Measurements from ENCODE around the gene TMEM205.

DNA sequence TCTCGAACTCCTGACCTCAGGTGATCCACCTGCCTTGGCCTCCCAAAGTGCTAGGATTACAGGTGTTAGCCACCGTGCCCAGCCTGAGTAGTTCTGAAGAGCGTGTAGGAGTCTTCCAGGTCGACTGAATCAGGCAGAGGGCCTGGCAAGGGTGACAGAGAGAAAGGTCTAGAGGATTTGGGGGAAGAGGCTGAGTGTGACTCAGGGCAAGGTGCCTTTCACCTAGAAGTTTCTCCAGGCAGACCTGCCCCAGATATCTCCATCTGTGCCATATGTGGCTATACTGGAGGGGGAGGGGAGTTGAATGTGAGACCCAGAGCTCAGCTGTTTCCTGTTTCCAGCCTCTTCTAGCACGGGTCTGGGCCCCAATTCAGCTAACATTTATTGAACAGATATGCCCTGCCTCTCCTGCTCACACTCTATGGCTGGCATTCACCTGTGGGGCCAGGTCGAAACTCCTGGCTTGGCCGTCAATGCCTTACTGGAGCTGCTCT, 1.5 kb upstream of the TMEM205 start:
- TF ChIP-seq GABPA (IDR thresholded peaks at IDR 0.05; ENCODE audit: low read depth) (no peak), PAX5 (IDR thresholded peaks at IDR 0.05; ENCODE audit: borderline replicate concordance, low read depth, low read length) (no peak), POU2F2 (IDR thresholded peaks at IDR 0.05; ENCODE audit: borderline replicate concordance, low read depth, low read length) (no peak), TBL1XR1 (IDR thresholded peaks at IDR 0.05; ENCODE audit: low read depth, low read length) (no peak), FOXM1 (IDR thresholded peaks at IDR 0.05; ENCODE audit: low read depth, low read length) (no peak), TCF12 (IDR thresholded peaks at IDR 0.05; ENCODE audit: low read depth, low read length) (no peak), POLR2AphosphoS5 (IDR thresholded peaks at IDR 0.05; ENCODE audit: low read length) (no peak), TCF3 (IDR thresholded peaks at IDR 0.05; ENCODE audit: borderline replicate concordance, insufficient read depth, low read depth, low read length) (no peak), EGR1 (IDR thresholded peaks at IDR 0.05; ENCODE audit: borderline replicate concordance in 1 of 2, low read depth in 2 of 2, low read length in 2 of 2) (no peak)
- TF ChIP-seq, protein P1, sequence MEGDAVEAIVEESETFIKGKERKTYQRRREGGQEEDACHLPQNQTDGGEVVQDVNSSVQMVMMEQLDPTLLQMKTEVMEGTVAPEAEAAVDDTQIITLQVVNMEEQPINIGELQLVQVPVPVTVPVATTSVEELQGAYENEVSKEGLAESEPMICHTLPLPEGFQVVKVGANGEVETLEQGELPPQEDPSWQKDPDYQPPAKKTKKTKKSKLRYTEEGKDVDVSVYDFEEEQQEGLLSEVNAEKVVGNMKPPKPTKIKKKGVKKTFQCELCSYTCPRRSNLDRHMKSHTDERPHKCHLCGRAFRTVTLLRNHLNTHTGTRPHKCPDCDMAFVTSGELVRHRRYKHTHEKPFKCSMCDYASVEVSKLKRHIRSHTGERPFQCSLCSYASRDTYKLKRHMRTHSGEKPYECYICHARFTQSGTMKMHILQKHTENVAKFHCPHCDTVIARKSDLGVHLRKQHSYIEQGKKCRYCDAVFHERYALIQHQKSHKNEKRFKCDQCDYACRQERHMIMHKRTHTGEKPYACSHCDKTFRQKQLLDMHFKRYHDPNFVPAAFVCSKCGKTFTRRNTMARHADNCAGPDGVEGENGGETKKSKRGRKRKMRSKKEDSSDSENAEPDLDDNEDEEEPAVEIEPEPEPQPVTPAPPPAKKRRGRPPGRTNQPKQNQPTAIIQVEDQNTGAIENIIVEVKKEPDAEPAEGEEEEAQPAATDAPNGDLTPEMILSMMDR (IDR thresholded peaks at IDR 0.05 in 2 of 3, conservative IDR thresholded peaks at IDR 0.05 in 1 of 3; ENCODE audit: control insufficient read depth in 2 of 3, extremely low read depth in 1 of 3, insufficient read depth in 1 of 3, low read depth in 3 of 3, low read length in 3 of 3), result no peak
- TF ChIP-seq, protein P2, sequence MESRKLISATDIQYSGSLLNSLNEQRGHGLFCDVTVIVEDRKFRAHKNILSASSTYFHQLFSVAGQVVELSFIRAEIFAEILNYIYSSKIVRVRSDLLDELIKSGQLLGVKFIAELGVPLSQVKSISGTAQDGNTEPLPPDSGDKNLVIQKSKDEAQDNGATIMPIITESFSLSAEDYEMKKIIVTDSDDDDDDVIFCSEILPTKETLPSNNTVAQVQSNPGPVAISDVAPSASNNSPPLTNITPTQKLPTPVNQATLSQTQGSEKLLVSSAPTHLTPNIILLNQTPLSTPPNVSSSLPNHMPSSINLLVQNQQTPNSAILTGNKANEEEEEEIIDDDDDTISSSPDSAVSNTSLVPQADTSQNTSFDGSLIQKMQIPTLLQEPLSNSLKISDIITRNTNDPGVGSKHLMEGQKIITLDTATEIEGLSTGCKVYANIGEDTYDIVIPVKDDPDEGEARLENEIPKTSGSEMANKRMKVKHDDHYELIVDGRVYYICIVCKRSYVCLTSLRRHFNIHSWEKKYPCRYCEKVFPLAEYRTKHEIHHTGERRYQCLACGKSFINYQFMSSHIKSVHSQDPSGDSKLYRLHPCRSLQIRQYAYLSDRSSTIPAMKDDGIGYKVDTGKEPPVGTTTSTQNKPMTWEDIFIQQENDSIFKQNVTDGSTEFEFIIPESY (IDR thresholded peaks at IDR 0.05), result no peak
- TF ChIP-seq, protein P3, sequence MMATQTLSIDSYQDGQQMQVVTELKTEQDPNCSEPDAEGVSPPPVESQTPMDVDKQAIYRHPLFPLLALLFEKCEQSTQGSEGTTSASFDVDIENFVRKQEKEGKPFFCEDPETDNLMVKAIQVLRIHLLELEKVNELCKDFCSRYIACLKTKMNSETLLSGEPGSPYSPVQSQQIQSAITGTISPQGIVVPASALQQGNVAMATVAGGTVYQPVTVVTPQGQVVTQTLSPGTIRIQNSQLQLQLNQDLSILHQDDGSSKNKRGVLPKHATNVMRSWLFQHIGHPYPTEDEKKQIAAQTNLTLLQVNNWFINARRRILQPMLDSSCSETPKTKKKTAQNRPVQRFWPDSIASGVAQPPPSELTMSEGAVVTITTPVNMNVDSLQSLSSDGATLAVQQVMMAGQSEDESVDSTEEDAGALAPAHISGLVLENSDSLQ (IDR thresholded peaks at IDR 0.05), result no peak
